A673 (cell line): ENCODE data around the gene HTRA2.

Experiments used
- EZH2 ChIP-seq: fragments of 200-600 bp; sonication (generic); IDR thresholded peaks from 2 replicates; pipeline ENCODE4 v1.6.1; 2017; ENCODE audit warnings: borderline replicate concordance, low read depth, mild to moderate bottlenecking, mixed read lengths, antibody characterized with exemption, low read length; ENCODE audit not compliant: poor library complexity, severe bottlenecking
- TF ChIP-seq, protein P1 (sequence below): fragments of 300-800, 200-600 bp; sonication (generic); conservative IDR thresholded peaks from 2 replicates; pipeline ENCODE4 v1.5.1; 2017; ENCODE audit warnings: low read depth, mild to moderate bottlenecking, antibody characterized with exemption, low read length, moderate library complexity, mixed read lengths

DNA sequence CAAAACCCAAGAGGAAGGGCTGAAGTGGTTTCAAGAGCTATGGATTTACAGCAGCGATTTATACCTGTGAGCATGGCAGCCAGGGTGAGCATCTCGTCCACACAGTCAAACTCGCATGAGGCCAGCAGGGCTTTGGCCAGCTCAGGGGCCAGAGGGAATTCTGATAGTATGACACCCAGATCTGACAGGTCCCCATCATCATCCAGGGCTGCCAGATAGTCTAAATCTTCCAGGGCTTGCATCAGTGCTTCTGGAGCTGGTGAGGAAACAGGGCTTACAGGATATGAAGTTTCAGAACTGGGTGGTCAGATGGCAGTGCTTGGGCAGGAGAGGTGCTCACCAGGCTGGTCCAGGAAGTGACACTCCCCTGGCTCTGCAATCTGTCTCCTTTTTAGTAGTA is 7.2 kb upstream of the HTRA2 start:
- TF ChIP-seq, protein P1, sequence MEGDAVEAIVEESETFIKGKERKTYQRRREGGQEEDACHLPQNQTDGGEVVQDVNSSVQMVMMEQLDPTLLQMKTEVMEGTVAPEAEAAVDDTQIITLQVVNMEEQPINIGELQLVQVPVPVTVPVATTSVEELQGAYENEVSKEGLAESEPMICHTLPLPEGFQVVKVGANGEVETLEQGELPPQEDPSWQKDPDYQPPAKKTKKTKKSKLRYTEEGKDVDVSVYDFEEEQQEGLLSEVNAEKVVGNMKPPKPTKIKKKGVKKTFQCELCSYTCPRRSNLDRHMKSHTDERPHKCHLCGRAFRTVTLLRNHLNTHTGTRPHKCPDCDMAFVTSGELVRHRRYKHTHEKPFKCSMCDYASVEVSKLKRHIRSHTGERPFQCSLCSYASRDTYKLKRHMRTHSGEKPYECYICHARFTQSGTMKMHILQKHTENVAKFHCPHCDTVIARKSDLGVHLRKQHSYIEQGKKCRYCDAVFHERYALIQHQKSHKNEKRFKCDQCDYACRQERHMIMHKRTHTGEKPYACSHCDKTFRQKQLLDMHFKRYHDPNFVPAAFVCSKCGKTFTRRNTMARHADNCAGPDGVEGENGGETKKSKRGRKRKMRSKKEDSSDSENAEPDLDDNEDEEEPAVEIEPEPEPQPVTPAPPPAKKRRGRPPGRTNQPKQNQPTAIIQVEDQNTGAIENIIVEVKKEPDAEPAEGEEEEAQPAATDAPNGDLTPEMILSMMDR = no peak
- no peak for TF ChIP-seq EZH2
